Skin epidermis (tissue), 12 donors: Measurements from ENCODE around the gene FAM149B1.

Experiments
- H3K27ac ChIP-seq, 21 experiments: fragments of 200-600 bp; sonication (generic) in 11 of 21; one replicate each; pipeline ENCODE4 v1.5.0; 2020; ENCODE audit warnings: mild to moderate bottlenecking in 3 of 21, inconsistent platforms in 2 of 21, moderate library complexity in 2 of 21
- H3K4me3 ChIP-seq, 7 experiments: fragments of 200-600 bp; sonication (generic) in 2 of 7; one replicate each; pipeline ENCODE4 v1.5.0; 2020; ENCODE audit warnings: inconsistent platforms in 2 of 7, mild to moderate bottlenecking in 2 of 7, moderate library complexity in 1 of 7

Gene FAM149B1

DNA sequence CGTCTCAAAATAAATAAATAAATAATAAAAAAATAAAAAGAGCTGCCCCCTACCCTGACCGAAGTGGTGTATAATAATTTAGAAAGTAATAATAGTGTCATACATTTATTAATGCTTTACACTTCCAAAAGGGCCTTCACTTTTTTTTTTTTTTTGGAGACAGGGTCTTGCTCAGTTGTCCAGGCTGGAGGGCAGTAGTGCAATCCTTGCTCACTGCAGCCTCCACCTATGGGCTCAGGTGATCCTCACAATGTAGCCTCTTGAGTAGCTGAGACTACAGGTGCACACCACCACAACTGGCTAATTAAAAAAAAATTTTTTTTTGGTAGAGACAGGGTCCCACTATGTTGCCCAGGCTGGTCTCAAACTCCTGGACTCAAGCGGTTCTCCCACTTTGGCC is 1.4 kb downstream of the FAM149B1 start:
- Histone ChIP-seq H3K4me3 (no peak overlapping the region), H3K27ac (no peak overlapping the region)

DNA sequence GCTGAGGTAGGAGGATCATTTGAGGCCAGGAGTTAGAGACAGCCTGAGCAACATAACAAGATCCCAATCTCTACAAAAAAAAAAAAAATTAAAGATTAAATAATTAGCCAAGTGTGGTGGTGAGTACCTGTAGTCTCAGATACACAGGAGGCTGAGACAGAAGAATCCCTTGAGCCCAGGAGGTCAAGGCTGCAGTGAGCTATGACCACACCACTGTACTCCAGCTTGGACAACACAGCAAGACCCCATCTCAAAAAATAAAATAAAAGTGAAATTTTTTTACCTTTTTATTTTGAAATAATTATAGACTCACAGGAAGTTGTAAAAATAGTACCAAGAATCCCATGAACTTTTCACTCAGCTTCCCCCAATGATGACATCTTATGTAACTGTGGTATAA is 4.9 kb downstream of the FAM149B1 start:
- H3K27ac ChIP-seq: no peak overlapping the region

DNA sequence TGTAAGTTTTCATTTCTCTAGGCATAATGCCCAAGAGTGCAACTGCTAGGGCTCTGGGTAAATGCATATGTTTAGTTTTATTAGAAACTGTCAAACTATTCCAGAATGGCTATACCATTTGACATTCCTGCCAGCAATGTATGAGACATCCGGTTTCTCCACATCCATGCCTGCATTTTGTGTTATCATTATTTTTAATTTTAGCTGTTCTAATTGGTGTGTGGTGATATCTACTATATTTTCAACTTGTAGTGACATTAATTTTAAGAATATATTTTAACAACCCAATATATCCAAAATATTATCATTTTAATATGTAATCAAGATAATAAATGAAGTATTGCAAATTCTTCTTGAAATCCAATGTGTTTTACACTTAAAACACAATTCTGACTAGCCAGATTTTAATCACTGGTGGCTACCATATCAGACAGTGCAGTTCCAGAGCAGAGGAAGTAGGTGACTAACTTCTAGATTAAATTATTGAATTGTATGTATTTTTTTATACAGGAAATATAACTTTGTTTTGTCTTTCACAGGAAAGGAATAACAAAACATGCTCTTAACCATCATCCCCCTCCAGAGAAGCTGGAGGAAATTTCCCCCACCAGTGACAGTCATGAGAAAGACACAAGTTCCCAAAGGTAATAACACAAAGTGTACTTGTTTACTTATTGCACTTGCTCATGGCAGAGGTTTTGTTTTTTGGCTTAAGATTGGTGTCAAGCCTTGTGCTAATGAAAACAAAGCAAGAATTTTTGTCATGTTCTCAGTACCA is 6.4 kb downstream of the FAM149B1 start:
- H3K27ac ChIP-seq: no peak overlapping the region
- no peak overlapping the region for H3K4me3 ChIP-seq

More for the DNA sequence above, 4.9 kb downstream of the FAM149B1 start:
- no peak overlapping the region for H3K4me3 ChIP-seq

DNA sequence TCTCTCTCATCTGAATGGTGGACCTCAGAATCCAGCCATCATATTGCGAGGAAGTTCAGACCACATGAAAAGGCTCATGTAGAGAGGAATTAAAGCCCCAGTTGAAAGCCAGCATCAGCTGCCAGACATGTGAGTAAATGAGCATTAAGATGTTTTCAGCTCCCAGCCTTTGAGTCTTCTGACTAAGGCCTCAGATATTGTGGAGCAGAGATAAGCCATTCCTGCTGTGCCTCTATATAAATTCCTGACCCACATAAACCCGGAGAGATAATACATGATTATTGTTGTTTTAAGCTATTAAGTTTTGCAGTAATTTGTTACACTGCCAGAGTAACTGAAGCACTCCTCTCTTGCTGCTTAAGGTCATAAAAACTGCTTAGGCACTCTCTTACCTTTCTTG is 14.6 kb downstream of the FAM149B1 start:
- Histone ChIP-seq H3K4me3 (no peak overlapping the region), H3K27ac (no peak overlapping the region)

DNA sequence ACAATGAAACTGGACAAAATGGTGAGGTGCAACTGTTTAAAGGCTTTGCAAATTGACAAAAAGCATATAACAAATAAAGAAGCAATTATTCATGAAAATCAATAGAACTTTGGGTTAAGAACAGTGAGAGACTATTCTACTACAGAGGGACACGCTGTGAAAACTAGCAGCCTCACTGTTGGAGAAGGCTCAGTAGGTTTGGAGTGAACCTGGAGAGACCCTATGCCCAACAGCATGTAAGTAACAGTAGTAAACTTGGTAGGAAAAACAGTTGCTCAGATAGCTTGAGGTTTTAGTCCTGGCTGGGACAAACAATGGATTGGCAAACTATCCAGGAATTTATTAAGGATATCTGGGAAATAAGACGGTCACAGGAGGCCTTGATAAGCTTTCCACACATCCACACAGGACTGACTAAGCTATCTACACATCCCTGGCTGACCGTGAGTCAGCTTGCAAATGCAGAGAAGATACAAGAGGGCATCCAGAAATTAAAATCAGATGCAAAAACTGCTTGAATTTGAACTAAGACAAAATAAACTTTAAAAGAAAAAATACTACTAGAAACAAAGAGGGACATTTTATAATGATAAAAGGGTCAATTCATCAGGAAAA is 15.9 kb downstream of the FAM149B1 start:
- no peak overlapping the region for H3K27ac ChIP-seq

DNA sequence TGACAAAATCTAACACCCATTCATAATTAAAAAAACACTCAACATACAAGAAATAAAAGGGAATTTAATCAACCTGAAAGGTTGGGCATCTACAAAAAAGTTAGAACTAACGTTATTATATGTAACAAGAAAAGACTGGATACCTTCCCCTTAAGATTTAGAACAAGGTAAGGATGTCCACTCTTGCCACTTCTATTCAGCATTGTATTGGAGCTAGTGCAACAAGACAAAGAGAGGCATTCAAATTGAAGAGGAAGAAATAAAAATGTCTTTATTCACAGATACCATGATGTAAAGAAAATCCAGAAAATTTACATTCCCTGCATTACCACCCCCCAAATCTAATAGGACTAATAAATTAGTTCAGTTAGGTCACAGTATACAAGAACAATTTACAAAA is 18.3 kb downstream of the FAM149B1 start:
- Histone ChIP-seq H3K4me3 (no peak overlapping the region), H3K27ac (no peak overlapping the region)

More for the DNA sequence above, 15.9 kb downstream of the FAM149B1 start:
- no peak overlapping the region for H3K4me3 ChIP-seq

DNA sequence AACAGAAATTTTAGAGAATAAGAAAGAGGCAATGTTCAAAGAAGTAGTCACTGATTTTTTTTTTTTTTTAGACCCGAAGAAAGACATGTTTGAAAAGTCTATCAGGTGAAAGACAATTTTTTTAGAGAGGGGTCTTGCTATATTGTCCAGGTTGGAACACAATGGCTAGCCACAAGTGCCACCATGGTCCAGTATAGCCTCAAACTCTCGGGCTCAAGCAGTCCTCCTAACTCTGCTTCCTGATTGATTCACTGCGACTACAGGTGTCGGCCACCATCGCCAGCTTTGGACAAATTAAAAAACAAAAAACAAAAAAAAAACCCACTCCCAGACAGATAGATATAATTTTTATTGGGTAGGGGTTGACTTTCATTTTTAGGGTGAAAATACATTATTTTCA is 22.3 kb downstream of the FAM149B1 start:
- H3K27ac ChIP-seq: no peak overlapping the region
- H3K4me3 ChIP-seq: no peak overlapping the region

DNA sequence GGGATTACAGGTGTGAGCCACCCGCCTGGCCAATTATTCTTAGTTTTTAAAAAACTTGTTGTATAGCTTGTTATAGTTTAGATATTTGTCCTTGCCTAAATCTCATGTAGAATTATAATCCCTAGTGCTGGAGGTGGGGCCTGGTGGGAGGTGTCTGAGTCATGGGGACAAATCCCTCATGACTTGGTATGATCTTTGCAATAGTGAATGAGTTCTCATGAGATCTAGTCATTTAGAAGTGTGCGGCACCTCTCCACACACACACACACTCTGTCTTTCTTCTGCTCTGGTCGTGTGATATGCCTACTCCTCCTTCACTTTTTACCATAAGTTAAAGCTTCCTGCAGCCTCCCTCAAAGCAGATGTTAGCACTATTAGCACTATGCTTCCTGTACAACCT is 37.2 kb downstream of the FAM149B1 start:
- Histone ChIP-seq H3K27ac (no peak overlapping the region), H3K4me3 (no peak overlapping the region)

DNA sequence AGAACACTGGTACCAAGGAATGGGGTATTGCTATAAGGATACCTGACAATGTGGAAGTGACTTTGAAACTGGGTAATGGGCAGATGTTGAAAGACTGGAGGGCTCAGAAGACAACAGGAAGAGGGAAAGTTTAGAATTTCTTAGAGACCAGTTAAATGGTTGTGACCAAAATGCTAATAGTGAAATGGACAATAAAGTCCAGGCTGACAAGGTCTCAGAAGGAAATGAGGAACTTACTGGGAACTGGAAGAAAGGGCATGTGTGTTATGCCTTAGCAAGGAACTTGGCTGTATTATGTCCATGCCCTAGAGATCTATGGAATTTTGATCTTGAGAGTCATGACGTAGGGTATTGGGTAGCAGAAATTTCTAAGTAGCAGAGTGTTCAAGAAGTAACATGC is 38.0 kb downstream of the FAM149B1 start:
- no peak overlapping the region for H3K4me3 ChIP-seq
- no peak overlapping the region for H3K27ac ChIP-seq

DNA sequence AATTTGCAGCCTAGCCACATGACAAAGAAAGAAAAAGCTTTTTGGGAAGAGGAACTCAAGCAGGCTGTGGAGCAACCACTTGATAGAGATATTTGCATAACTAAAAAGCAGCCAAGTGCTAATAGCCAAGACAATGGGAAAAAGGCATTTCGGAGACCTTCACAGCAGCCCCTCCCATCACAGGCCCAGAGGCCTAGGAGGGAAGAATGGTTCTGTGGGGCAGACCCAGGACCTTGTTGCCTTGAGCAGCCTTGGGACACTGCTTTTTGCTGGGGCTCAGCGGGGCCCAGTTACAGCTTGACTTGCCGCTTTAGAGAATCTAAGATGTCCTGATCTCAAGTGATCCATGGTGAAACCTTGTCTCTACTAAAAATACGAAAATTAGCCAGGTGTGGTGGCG is 38.5 kb downstream of the FAM149B1 start:
- Histone ChIP-seq H3K4me3 (no peak overlapping the region), H3K27ac (no peak overlapping the region)

DNA sequence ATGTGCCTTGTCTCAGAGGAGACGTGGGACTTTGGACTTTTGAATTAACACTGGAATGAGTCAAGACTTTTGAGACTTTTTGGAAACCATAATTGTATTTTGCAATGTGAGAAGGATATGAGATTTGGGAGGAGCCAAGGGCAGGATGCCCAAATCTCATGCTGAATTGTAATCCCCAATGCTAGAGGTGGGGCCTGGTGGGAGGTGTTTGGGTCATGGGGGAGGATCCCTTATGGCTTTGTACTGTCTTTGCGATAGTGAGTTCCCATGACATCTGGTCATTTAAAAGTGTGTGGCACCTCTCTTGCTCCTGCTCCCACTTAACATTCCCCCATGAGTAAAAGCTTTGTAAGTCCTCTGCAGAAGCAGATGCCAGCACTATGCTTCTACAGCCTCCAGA is 40.0 kb downstream of the FAM149B1 start:
- H3K4me3 ChIP-seq: no peak overlapping the region
- no peak overlapping the region for H3K27ac ChIP-seq

DNA sequence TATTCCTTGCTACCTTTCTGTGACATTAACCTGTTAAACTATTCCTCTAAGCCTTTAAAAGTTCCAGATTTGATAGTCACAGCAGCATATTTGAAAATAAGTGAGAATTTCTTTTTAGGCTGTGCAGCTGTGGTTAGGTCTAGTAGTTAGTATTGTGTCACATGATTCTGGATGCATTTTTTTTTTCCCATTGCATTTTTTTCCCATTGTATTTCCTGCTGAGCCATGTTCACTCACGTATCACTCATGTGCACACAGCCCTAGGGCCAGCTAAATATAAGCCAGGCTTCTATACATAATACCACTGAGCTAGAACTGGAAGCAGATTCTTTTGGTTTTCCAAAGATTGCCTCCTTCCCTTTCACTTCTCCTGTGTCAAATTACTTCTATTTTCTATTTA is 41.8 kb downstream of the FAM149B1 start:
- Histone ChIP-seq H3K27ac (no peak overlapping the region), H3K4me3 (no peak overlapping the region)

DNA sequence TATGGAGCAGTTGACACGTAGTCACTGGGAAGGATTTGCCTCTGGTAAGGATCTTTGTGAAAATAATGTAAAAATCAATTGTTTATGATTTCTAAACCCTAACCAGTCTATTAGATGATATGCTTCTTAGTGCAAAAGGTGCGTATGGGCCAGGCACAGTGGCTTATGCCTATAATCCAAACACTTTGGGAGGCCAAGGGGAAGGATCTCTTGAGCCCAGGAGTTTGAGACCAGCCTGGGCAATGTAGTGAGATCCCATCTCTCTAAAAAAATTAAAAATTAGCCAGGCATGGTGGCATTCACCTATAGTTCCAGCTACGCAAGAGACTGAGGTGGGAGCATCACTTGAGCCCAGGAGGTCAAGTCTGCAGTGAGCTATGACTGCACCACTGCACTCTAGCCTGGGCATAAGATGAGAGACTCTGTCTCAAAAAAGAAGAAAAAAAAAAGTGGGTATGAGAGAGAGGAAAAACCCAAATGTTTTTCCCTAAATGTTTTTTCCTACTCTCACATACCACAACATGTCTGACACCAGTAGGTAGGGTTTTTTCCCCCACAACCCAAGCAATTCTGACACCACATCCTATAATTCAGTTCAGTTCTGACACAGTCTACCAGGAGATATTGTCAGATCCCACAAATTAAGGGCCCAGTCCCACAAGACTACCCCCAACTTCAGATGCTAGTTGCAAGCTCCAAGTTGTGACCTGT is 42.6 kb downstream of the FAM149B1 start:
- Histone ChIP-seq H3K4me3 (no peak overlapping the region), H3K27ac (no peak overlapping the region)

DNA sequence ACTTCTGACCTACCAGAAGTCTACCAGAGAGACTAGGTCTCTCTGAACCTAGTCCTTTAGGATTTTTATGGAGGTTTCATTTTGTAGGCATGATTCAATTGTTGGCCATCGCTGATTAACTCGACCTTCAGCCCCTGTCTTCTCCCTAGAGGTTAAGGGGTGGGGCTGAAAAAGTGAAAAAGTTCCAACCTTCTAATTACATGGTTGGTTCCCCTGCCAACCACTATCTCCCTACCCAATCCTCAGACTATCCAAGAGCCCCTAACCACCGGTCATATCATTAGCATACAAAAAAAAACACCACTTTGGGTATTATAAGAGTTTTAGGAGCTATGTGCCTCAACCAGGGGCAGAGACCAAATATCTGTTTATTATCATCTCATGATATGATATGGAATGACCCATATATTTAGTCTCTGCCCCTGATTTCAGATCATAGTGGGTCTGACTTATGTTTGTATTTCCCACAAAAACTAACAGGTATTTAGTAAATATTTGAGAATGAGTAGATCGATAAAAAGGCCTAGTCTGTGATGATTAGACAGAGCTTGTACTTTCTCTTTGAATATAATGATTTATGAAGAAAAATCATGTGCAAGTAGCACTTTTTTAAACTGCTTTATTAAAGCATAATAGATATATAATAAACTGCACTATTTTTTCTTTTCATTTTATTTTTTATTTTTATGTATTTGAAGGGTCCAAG is 43.3 kb downstream of the FAM149B1 start:
- no peak overlapping the region for H3K27ac ChIP-seq
- H3K4me3 ChIP-seq: no peak overlapping the region

DNA sequence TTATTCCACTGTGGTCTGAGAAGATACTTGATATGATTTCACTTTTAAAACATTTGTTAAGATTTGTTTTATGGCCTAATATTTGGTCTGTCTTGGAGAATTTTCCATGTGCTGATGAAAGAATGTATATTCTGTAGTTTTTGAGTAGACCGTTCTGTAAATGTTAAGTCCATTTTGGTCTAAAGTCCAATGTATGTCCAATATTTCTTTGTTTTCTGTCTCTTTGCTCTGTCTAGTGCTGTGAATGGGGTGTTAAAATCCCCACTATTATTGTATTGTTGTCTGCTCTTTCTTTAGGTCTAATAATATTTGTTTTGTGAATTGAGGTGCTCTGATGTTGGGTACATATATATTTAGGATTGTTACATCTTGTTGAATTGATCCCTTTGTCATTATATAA is 47.8 kb downstream of the FAM149B1 start:
- Histone ChIP-seq H3K4me3 (no peak overlapping the region), H3K27ac (no peak overlapping the region)

DNA sequence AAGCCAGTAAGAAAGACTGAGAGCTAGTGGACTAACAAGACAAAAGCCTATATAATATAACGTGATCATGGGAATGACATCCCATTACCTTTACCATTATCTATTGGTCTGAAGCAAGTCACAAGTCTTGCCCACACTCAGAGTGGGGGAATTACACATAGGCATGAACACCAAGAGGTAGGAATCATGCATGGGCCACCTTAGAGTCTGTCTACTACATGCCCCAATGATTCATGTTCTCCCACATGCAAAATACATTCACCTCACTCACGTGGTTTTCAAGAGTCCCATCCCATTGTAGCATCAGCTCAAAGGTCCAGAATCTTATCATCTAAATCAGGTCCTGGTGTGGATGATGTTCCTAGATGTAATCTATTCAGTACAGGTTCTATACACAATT is 49.7 kb downstream of the FAM149B1 start:
- no peak overlapping the region for H3K4me3 ChIP-seq
- no peak overlapping the region for H3K27ac ChIP-seq

DNA sequence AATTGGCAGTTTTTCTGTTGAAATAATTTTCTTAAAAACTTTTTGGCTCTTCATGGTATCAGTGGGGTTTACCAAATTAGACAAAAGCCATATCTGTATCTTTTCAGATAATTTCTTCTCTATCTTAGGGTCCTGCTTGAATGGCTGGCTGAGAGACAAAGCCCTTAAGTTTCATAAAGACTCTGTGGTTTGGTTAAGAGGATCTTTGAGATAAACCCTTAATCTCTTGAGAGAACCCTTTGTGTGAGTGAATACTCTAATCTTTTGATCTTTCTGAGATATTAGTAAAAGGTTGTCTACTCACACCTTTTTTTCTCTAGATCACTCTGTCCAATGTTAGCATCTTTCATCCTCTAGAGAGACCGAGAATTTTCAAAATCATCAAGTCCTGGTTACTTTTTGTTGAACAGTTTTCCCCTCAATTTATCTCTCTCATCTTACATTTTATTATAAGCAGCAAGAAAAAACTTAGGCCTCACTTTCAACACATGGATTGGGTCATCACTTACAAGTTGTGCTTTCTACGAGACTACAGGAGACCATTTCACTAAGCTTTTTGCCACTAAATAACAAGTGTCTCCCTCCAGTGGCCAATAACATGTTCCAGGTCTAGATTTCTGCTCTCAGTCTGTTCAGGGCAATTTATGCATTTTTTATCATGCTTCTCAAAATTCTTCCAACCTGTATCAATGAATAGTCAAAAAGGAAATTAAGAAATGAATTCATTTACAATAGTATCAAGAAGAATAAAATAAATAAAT is 50.7 kb downstream of the FAM149B1 start:
- H3K27ac ChIP-seq: no peak overlapping the region
- no peak overlapping the region for H3K4me3 ChIP-seq

DNA sequence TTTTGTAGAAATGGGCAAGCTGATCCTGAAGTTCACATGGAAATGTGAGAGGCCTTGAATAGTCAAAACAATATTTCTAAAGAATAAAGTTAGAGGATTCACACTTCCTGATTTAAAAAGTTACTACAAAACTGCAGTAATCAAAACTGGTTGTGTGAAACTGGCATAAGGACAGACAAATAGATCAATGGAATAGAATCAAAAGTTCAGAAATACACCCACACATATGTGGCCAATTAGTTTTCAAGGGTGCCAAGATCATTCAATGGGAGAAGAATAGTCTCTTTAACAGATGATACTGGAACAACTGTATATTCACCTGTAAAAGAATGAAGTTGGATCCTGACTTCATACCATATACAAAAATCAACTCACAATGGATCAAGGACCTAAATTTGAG is 51.5 kb downstream of the FAM149B1 start:
- Histone ChIP-seq H3K4me3 (no peak overlapping the region), H3K27ac (no peak overlapping the region)

DNA sequence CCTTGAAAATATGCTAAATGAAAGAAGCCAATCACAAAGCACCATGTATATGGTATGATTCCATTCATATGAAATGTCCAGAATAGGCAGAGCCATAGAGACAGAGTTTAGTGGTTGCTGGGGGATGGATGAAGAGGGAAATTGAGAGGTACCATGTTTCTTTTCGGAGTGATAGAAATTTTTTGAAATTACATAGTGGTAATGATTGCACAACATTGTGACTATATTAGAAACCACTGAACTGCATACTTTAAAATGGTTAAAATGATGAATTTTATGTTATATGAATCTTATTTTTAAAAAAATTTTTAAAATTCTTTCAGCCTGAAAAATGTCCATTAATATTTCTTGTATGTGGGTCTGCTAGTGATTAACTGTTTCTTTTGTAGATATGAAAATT is 53.1 kb downstream of the FAM149B1 start:
- H3K27ac ChIP-seq: no peak overlapping the region
- no peak overlapping the region for H3K4me3 ChIP-seq

DNA sequence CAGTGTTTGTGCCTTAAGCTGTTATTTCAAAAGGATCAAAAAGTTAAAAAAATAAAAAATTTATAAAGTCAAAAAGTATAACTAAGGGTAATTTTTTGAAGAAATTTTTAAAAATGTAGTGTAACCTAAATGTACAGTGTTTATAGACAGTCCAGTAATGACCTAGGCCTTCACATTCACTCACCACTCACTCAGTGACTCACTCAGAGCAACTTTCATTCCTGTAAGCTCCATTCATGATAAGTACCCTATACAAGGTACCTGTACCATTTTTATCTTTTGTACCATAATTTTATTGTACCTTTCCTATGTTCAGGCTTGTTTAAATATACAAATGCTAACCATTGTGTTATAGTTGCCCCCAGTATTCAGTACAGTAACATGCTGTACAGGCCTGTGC is 57.6 kb downstream of the FAM149B1 start:
- no peak overlapping the region for H3K4me3 ChIP-seq
- H3K27ac ChIP-seq: no peak overlapping the region
